ENCODE data around the gene AUTS2.

DNA sequence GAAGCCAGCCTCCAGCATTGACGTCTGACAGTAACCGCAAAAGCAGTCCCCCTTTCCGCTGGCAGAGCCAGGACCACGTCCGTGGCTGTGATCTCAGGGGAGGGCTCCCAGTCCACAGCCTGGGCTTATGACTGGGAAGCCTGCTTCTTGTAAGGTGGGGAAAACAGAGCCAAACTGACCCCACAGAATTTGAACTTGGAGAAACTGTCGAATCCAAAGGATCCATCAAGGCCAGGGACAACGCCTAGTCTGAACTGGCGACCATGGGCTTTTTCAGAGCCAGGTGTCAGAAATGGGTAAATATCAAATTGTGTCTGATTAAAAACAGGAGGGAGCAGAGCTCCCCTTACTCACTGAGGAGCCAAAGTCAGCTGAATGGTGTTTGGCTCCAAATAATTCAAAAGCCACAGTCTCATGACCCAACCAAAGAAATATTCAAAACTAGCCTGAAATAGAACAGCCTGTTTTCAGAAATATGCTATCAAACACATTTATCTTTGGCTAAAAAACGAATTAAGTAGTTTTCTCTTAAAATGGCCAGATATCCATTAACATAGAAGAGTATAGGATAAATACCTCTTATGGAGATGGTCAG, 782.2 kb downstream of the AUTS2 start:
- TF ChIP-seq, protein P1, sequence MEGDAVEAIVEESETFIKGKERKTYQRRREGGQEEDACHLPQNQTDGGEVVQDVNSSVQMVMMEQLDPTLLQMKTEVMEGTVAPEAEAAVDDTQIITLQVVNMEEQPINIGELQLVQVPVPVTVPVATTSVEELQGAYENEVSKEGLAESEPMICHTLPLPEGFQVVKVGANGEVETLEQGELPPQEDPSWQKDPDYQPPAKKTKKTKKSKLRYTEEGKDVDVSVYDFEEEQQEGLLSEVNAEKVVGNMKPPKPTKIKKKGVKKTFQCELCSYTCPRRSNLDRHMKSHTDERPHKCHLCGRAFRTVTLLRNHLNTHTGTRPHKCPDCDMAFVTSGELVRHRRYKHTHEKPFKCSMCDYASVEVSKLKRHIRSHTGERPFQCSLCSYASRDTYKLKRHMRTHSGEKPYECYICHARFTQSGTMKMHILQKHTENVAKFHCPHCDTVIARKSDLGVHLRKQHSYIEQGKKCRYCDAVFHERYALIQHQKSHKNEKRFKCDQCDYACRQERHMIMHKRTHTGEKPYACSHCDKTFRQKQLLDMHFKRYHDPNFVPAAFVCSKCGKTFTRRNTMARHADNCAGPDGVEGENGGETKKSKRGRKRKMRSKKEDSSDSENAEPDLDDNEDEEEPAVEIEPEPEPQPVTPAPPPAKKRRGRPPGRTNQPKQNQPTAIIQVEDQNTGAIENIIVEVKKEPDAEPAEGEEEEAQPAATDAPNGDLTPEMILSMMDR (IDR thresholded peaks at IDR 0.05): no peak
- TF ChIP-seq POLR2A (IDR thresholded peaks at IDR 0.05): no peak
